ENCODE results near the gene ADAM23.
"Not testable (repeated sequence)": the region's sequence is repeated elsewhere in the genome, so short reads cannot be mapped to it uniquely, and the experiment has no call there.

ADAM23 gene, protein sequence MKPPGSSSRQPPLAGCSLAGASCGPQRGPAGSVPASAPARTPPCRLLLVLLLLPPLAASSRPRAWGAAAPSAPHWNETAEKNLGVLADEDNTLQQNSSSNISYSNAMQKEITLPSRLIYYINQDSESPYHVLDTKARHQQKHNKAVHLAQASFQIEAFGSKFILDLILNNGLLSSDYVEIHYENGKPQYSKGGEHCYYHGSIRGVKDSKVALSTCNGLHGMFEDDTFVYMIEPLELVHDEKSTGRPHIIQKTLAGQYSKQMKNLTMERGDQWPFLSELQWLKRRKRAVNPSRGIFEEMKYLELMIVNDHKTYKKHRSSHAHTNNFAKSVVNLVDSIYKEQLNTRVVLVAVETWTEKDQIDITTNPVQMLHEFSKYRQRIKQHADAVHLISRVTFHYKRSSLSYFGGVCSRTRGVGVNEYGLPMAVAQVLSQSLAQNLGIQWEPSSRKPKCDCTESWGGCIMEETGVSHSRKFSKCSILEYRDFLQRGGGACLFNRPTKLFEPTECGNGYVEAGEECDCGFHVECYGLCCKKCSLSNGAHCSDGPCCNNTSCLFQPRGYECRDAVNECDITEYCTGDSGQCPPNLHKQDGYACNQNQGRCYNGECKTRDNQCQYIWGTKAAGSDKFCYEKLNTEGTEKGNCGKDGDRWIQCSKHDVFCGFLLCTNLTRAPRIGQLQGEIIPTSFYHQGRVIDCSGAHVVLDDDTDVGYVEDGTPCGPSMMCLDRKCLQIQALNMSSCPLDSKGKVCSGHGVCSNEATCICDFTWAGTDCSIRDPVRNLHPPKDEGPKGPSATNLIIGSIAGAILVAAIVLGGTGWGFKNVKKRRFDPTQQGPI

DNA sequence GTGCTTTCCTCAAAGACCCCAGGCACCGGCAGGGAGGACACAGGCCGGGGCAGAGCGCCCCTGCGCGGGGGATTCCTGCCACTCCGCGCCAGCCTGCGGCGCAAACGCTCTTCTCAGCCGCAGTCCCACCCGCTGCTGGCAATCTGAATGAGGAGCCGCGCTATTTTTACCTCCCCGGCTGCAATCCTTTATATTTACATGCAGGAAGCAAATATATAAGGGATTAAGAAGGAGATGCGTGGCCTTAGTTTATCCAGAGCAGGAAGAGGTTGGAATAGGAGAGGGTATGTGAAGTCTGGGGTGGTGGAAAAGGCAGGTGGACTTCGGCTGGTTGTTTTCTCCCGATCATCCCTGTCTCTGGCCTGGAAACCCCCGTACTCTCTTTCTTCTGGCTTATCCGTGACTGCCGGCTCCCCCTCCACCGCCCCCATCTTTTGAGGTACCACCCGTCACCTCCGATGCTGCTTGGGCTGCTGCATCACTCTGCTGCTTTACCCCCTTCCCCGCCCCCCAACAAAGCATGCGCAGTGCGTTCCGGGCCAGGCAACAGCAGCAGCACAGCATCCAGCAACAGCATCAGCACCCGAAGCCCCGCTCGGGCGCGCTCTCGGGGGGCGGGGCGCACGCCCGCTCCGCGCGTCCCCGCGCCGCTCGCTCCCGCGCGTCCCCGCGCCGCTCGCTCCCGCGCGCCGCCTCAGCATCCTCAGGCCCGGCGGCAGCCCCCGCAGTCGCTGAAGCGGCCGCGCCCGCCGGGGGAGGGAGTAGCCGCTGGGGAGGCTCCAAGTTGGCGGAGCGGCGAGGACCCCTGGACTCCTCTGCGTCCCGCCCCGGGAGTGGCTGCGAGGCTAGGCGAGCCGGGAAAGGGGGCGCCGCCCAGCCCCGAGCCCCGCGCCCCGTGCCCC lies at the start of gene ADAM23:
Gene ADAM23 (plus strand): TSS at position 700 of the 902 bp plus-strand sequence. CDS start 335 bp downstream, outside the sequence.
- DNase-seq (ENCODE audit: low read depth in 3 of 3) = peak in 2 of 3 donors; percentile 18 to 27

- no peak for DNase-seq (ENCODE audit: low read depth in 3 of 3)
Observed at GRCh38 chr2:206396211-206396610, 47.1 kb upstream of the ADAM23 start.

GRCh38 chr2:206402956-206403569 lies 40.3 kb upstream of the ADAM23 start:
- not testable (repeated sequence) for DNase-seq (ENCODE audit: low read depth in 3 of 3)

GRCh38 chr2:206408323-206409320 lies 34.7 kb upstream of the ADAM23 start:
- no peak for DNase-seq (ENCODE audit: low read depth in 3 of 3)

- DNase-seq (ENCODE audit: low read depth in 3 of 3) = no peak
Observed at GRCh38 chr2:206410714-206411113, 32.6 kb upstream of the ADAM23 start.

DNA sequence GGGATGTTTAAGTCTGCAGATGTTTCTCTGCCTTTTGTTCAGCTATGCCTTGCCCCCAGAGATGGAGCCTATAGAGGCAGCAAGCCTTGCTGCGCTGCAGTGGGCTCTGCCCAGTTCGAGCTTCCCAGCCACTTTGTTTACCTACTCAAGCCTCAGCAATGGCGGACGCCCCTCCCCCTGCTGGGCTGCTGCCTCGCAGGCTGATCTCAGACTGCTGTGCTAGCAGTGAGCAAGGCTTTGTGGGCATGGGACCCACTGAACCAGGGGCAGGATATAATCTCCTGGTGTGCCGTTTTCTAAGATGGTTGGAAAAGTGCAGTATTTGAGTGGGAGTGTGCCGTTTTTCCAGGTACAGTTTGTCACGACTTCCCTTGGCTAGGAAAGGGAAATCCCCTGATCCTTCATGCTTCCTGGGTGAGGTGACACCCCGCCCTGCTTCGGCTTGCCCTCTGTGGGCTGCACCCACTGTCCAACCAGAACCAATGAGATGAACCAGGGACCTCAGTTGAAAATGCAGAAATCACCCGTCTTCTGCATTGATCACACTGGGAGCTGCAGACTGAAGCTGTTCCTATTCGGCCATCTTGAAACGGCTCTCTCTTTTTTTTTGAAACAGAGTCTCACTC lies 27.6 kb upstream of the ADAM23 start:
- DNase-seq (ENCODE audit: low read depth in 3 of 3) = no peak

DNA sequence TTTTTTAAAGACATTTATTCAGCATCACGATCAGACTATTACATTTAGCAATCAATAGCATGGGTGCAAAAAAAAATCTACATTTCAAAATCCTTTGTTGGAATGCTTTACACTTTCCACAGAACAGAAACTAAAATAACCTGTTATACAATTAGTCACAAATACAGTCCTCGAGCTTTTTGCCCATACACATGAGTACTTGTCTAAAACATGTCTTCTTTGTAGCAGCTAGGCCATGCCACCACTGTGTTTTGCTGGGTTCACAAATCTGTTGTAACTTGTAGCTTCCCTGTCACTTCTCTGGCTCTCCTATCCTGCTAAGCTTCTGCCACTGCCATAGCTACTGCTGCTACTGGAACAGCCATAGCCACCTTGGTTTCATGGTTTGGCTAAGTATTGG lies 24.4 kb upstream of the ADAM23 start:
- no peak for DNase-seq (ENCODE audit: low read depth in 3 of 3)

GRCh38 chr2:206420721-206421120 lies 22.6 kb upstream of the ADAM23 start:
- no peak for DNase-seq (ENCODE audit: low read depth in 3 of 3)

DNA sequence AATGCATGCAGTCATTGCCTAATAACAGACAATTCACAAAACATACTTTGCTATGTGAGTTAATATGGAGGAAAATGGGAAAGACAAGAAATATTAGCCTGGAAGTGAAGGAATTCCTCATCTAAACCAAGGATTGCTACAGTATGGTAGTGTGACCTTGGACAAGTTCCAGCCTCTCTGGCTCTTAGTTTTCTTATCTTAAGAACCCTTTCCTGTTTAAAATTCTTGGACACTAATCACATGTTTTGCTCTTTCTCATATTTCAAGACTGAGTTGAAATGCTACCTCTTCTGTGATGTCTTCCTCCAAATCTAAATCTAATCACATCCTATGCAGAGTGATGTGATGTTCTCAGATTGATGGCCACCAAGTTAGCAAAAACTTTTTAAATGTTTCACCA lies 20.8 kb upstream of the ADAM23 start:
- DNase-seq (ENCODE audit: low read depth in 3 of 3) = no peak

DNA sequence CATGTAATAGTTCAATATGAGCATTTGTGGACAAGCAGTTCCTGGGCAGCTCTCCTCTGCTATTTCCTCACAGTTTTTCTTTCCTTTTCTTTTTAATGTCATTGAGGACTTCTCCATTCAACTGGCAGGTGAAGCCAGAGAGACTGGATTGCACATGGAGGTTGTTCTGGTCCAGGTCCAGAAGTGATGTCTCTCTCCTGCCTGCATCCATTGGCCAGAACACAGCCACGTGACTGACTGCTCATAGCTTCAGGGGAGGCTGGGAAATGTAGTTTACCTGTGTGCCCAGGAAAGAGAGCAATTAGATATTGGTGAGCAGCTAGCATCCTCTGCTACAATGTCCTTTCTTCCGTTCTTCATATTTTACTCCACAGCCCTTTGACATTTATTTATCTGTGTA lies 20.2 kb upstream of the ADAM23 start:
- no peak for DNase-seq (ENCODE audit: low read depth in 3 of 3)

- DNase-seq (ENCODE audit: low read depth in 3 of 3) = no peak
Observed at GRCh38 chr2:206424134-206424533, 19.2 kb upstream of the ADAM23 start.

DNA sequence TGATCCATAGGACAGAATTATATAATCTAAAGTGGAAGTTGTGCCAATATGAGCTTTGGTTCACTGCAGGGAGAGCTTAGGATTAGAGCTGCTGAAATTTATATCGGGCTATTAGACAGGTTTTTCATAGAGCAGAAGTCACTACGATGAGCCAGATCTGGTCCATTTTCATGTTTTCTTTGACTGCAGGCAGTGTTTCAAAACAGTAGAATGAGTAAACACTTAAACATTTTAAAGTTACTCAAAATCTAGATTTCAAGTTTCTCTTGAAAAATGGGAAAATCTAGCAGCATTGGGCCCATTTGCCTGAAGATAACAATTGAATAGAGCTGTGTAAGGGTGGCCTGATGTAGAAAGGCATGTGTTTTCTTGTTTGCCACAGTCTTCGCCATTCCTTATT lies 14.5 kb upstream of the ADAM23 start:
- no peak for DNase-seq (ENCODE audit: low read depth in 3 of 3)

DNA sequence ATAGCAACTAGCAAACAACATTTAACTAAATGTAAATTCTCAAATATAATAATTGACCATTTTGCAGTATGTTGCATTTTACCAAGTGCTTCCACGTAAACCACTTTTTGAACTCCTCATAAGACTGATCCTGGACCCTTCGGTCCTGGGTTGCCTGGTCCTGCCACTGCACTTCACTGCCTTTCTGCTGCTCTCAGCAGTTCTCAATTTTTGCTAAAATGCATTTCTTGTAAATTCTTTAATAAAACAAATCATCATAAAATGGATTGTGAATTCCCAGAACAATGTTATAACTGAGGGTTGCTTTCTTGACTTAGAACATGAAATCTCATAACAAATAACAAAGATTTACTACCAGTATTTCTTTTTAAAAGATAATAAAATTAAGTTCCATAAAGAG lies 12.9 kb upstream of the ADAM23 start:
- DNase-seq (ENCODE audit: low read depth in 3 of 3) = no peak

- DNase-seq (ENCODE audit: low read depth in 3 of 3) = no peak
Observed at GRCh38 chr2:206431439-206431838, 11.9 kb upstream of the ADAM23 start.

GRCh38 chr2:206432193-206433082 lies 10.9 kb upstream of the ADAM23 start:
- DNase-seq (ENCODE audit: low read depth in 3 of 3) = no peak

DNA sequence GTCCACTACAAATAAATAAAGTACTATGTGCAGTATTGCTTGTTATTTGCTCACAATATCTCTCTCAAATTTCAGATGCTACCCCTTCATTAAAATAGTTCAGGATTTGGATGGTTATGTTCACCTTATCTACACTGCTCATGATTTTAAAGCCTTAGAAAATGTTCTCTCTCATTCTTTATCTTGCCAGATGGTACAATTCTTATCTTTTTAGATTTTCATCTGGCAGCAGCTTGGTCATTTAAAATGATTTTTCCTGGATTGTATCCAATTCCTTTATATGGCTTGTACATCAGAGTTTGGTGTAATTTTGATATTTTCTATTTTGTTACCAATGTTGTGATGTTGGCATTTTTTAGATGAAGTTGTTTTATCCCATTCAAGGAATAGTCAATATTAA lies 10.1 kb upstream of the ADAM23 start:
- no peak for DNase-seq (ENCODE audit: low read depth in 3 of 3)

- no peak for DNase-seq (ENCODE audit: low read depth in 3 of 3)
Observed at GRCh38 chr2:206433686-206434085, 9.6 kb upstream of the ADAM23 start.

DNA sequence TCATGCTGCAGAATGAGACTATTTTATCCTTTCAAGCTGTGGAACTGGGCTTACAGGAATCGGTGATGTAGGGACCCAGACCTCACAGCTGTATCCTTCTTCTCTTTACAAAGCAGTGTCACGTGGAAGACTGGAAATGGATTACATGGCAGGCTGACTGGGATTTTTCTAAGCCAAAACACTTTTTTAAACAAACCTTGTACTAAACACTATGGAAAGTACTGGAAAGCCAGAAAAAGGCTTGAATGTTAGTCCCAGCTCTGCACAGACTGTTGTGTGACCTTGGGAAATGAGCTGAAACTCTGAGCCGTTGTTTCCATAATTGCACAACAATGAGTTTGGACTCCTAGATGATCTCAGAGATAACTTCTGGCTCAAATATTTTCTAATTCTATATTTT lies 7.6 kb upstream of the ADAM23 start:
- no peak for DNase-seq (ENCODE audit: low read depth in 3 of 3)

All from stimulated activated CD4-positive, alpha-beta T cell treated with anti-CD3 and anti-CD28 coated beads, TNF-alpha, amount 100 ng/mL, for 48 hours (primary cell).